PC-3 (cell line): ENCODE measurements around the gene TMEM192.

Source experiments
- CTCF ChIP-seq: fragments of 300-600 bp; sonication (generic); conservative IDR thresholded peaks from 2 replicates; pipeline ENCODE4 v1.5.1; 2017; ENCODE audit warnings: antibody characterized with exemption, low read depth, mild to moderate bottlenecking, low read length
- EZH2phosphoT487 ChIP-seq: fragments of 300-600 bp; sonication (generic); IDR thresholded peaks from 2 replicates; pipeline ENCODE4 v1.6.1; 2018; ENCODE audit warnings: mild to moderate bottlenecking, antibody characterized with exemption, low read length, borderline replicate concordance

DNA sequence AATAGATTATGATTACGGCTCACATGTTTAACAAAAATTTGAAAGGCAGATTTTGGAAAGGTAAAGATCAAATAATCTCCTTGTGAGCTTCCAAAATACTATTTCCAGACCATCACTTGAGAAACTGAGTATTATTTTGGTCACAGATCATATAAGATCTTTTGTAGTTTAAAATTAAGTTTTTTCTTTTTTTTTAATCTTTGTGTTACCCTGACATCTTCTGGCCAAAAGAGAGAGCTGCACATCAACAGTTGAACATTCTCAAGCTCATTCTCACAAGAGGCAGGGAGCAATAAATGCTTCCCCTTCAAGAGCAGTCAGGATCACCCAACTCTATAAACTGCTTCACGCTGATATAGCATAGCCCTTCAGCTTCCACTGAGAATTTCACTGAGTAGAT lies 15.9 kb downstream of the TMEM192 start:
- TF ChIP-seq EZH2phosphoT487 (no peak), CTCF (peak; percentile 59)
